SK-N-SH (cell line): ENCODE measurements around the gene HPCAL1. TPM values are rescaled to one million over a fixed set of nuclear protein-coding genes. Genes with fewer than 3 reads are reported as not detected.

Experiments
- CTCF ChIA-PET: fragments of 300-600, 350-600 bp; formaldehyde crosslinking; extraction: SDS; loops from one replicate; lab custom pipeline; 2021; lab: Yijun Ruan, JAX
- POLR2A ChIA-PET: fragments of 350-600 bp; sonication (Branson Sonifier 250); formaldehyde crosslinking; extraction: SDS; loops from one replicate; lab custom pipeline; 2020; ENCODE audit warnings: antibody characterized with exemption, inconsistent platforms; lab: Yijun Ruan, JAX
- DNase-seq: peaks from one replicate; pipeline ENCODE4 v3.0.0; 2012
- H2AFZ ChIP-seq: fragments of 200-600 bp; sonication (generic); 2 replicates; pipeline ENCODE4 v1.8.1; 2016; ENCODE audit warnings: antibody characterized with exemption, mild to moderate bottlenecking, low read depth
- H3F3A ChIP-seq: fragments of 200-600 bp; sonication (generic); replicated peaks from 2 replicates; pipeline ENCODE3; 2016; ENCODE audit warnings: antibody characterized with exemption, mild to moderate bottlenecking; ENCODE audit not compliant: insufficient read depth
- H3K27ac ChIP-seq, 2 experiments: fragments of 200-500 bp in 1 of 2; fragments of 200-600 bp in 1 of 2; sonication (Bioruptor generic) in 1 of 2; sonication (generic), shearing (Covaris generic) in 1 of 2; 2 replicates each; pipeline versions ENCODE4 v1.5.1 to v1.6.1; 2014 to 2016; ENCODE audit warnings: low read depth in 2 of 2, inconsistent platforms in 1 of 2, low read length in 1 of 2, mild to moderate bottlenecking in 1 of 2, mixed read lengths in 1 of 2
- H3K27me3 ChIP-seq: fragments of 200-600 bp; sonication (generic), shearing (Covaris generic); 2 replicates; pipeline ENCODE4 v1.6.1; 2016; ENCODE audit warnings: mixed run types; ENCODE audit not compliant: insufficient read depth
- H3K36me3 ChIP-seq, 2 experiments: fragments of 200-500 bp in 1 of 2; fragments of 200-600 bp in 1 of 2; sonication (Bioruptor generic) in 1 of 2; sonication (generic) in 1 of 2; replicated peaks in 1 of 2; 2 replicates each; pipeline versions ENCODE3 to v1.5.1; 2014 to 2016; ENCODE audit warnings: low read length in 1 of 2, mild to moderate bottlenecking in 1 of 2; ENCODE audit not compliant: insufficient read depth in 2 of 2, control insufficient read depth in 1 of 2
- H3K4me1 ChIP-seq, 2 experiments: fragments of 200-500 bp in 1 of 2; fragments of 200-600 bp in 1 of 2; sonication (Bioruptor generic) in 1 of 2; sonication (generic), shearing (Covaris generic) in 1 of 2; 2 replicates each; pipeline versions ENCODE4 v1.5.1 to v1.6.1; 2014 to 2016; ENCODE audit warnings: low read depth in 1 of 2, low read length in 1 of 2, mixed run types in 1 of 2; ENCODE audit not compliant: insufficient read depth in 2 of 2, control insufficient read depth in 1 of 2
- H3K4me2 ChIP-seq: fragments of 200-600 bp; sonication (generic), shearing (Covaris generic); 2 replicates; pipeline ENCODE4 v1.6.1; 2017; ENCODE audit warnings: mixed run types
- H3K4me3 ChIP-seq, 2 experiments: fragments of 200-500 bp in 1 of 2; fragments of 200-600 bp in 1 of 2; sonication (Bioruptor generic) in 1 of 2; sonication (generic), shearing (Covaris generic) in 1 of 2; 2 replicates each; pipeline versions ENCODE4 v1.5.1 to v1.8.1; 2014 to 2016; ENCODE audit warnings: low read depth in 2 of 2, inconsistent platforms in 1 of 2, low read length in 1 of 2, mild to moderate bottlenecking in 1 of 2, mixed read lengths in 1 of 2, moderate library complexity in 1 of 2
- H3K79me2 ChIP-seq: fragments of 200-600 bp; sonication (generic); 2 replicates; pipeline ENCODE4 v1.8.1; 2017; ENCODE audit warnings: mild to moderate bottlenecking; ENCODE audit not compliant: insufficient read depth
- H3K9ac ChIP-seq: fragments of 200-600 bp; sonication (generic); 2 replicates; pipeline ENCODE4 v1.6.1; 2017; ENCODE audit warnings: mixed run types
- H3K9me2 ChIP-seq: fragments of 200-600 bp; sonication (generic); 2 replicates; pipeline ENCODE4 v1.6.1; 2017; ENCODE audit warnings: mixed run types
- H3K9me3 ChIP-seq: fragments of 200-600 bp; sonication (generic); 2 replicates; pipeline ENCODE4 v1.6.1; 2017; ENCODE audit warnings: mixed run types, mild to moderate bottlenecking, moderate library complexity
- H4K20me1 ChIP-seq: fragments of 200-600 bp; sonication (generic); 2 replicates; pipeline ENCODE4 v1.6.1; 2017; ENCODE audit warnings: mild to moderate bottlenecking, mixed run types; ENCODE audit not compliant: insufficient read depth
- CTCF ChIP-seq: fragments of 200-600 bp; sonication (generic); IDR thresholded peaks from 2 replicates; pipeline ENCODE4 v1.6.1; 2017; ENCODE audit warnings: antibody characterized with exemption, mild to moderate bottlenecking, moderate library complexity
- EP300 ChIP-seq, 2 experiments: IDR thresholded peaks; 2 replicates each; pipeline versions ENCODE4 v1.4.0 to v1.6.1; 2012; ENCODE audit warnings: borderline replicate concordance in 1 of 2, low read depth in 1 of 2, low read length in 1 of 2
- FOSL2 ChIP-seq: IDR thresholded peaks from 2 replicates; pipeline ENCODE4 v1.4.0; 2012; ENCODE audit warnings: low read depth, mild to moderate bottlenecking, moderate library complexity, borderline replicate concordance
- FOXJ3 ChIP-seq: sonication (generic); formaldehyde crosslinking; IDR thresholded peaks from 2 replicates; pipeline ENCODE4 v1.5.1; 2020; ENCODE audit warnings: mild to moderate bottlenecking, missing genetic modification reagents
- FOXM1 ChIP-seq: IDR thresholded peaks from 2 replicates; pipeline ENCODE4 v1.4.0; 2012; ENCODE audit warnings: low read depth, mild to moderate bottlenecking
- GABPA ChIP-seq: IDR thresholded peaks from 2 replicates; pipeline ENCODE4 v1.4.0; 2012; ENCODE audit warnings: low read depth, mild to moderate bottlenecking
- IRF3 ChIP-seq: fragments of 150-350 bp; IDR thresholded peaks from 2 replicates; pipeline ENCODE4 v1.6.1; 2016; ENCODE audit warnings: mild to moderate bottlenecking, low read depth, low read length
- NRF1 ChIP-seq: IDR thresholded peaks from 2 replicates; pipeline ENCODE4 v1.6.1; 2012; ENCODE audit warnings: low read depth, mild to moderate bottlenecking, low read length
- POLR2AphosphoS5 ChIP-seq: IDR thresholded peaks from 2 replicates; pipeline ENCODE4 v1.6.1; 2012; ENCODE audit warnings: low read depth, low read length
- SMC3 ChIP-seq: IDR thresholded peaks from 2 replicates; pipeline ENCODE4 v1.6.1; 2012; ENCODE audit warnings: low read depth, low read length, improper control_type of control experiment
- TAF1 ChIP-seq: IDR thresholded peaks from 2 replicates; pipeline ENCODE4 v1.6.1; 2012; ENCODE audit warnings: low read depth, mild to moderate bottlenecking, low read length, moderate library complexity, borderline replicate concordance
- USF2 ChIP-seq: fragments of 150-350 bp; IDR thresholded peaks from 2 replicates; pipeline ENCODE4 v1.6.1; 2017; ENCODE audit warnings: antibody characterized with exemption, low read length, low read depth, borderline replicate concordance
- ZBTB33 ChIP-seq: IDR thresholded peaks from 2 replicates; pipeline ENCODE4 v1.4.0; 2012; ENCODE audit warnings: low read depth, borderline replicate concordance
- WGBS: methylation state at CpG from one replicate; pipeline ENCODE4 v1.1.6; 2017; ENCODE audit warnings: low lambda C conversion rate; 5-methylcytosine and 5-hydroxymethylcytosine counted together
- polyA plus RNA-seq, 3 experiments: library from polyadenylated mRNA; depleted of rRNA; stranded (reverse); fragments of >200 nt; gene quantifications; 2 replicates each; pipeline ENCODE4 v1.2.3, GENCODE V29; 2012

The HPCAL1 gene
- polyA plus RNA-seq, 1 of the 3 experiments (the other 2 are of a cell fraction) = 77.0 TPM

- peaks cover 6% of the 10 kb centered on the region for H3F3A ChIP-seq
- ChIA-PET POLR2A (interaction anchor here (1.9 kb wide), 1 partner anchor 10 kb away, joined by 5 read pairs; no protein-coding TSS in a partner anchor), CTCF (interaction anchor here (0.8 to 11.6 kb wide), 13 partner anchors 21 to 210 kb away, joined by 3 to 167 read pairs (median 4); no protein-coding TSS in a partner anchor)
- H3K9ac ChIP-seq = no peak overlapping the region
- H4K20me1 ChIP-seq = peaks cover 38% of the 10 kb centered on the region
- no peaks in the 10 kb centered on the region for H3K27me3 ChIP-seq
- H3K9me2 ChIP-seq = no peaks in the 10 kb centered on the region
- WGBS = 92% methylated on average over 7 of the region's 7 CpGs
- no peak overlapping the region for H2AFZ ChIP-seq
- no peak overlapping the region for H3K4me2 ChIP-seq
- no peak overlapping the region for H3K27ac ChIP-seq
- no peak for DNase-seq
- H3K79me2 ChIP-seq = peaks cover 42% of the 10 kb centered on the region
- H3K4me1 ChIP-seq = peaks cover 0 to 52% of the 10 kb centered on the region in 2 experiments; a peak in 2 of 4 replicates
- no peaks in the 10 kb centered on the region for H3K9me3 ChIP-seq
- no peak overlapping the region for H3K4me3 ChIP-seq
- TF ChIP-seq CTCF (no peak), EP300 (IDR thresholded peaks at IDR 0.05; ENCODE audit: borderline replicate concordance in 1 of 2, low read depth in 1 of 2, low read length in 1 of 2) (no peak), NRF1 (no peak), USF2 (no peak), FOSL2 (no peak), TAF1 (no peak), ZBTB33 (no peak), FOXM1 (no peak), SMC3 (no peak)
- TF ChIP-seq, all 33 proteins: peak for 0
- H3K36me3 ChIP-seq = no peaks in the 10 kb centered on the region
Observed at GRCh38 chr2:10307561-10308156, 5.0 kb downstream of the HPCAL1 start.

GRCh38 chr2:10308866-10309265, 6.2 kb downstream of the HPCAL1 start:
- Histone ChIP-seq H3K9me2 (no peaks in the 10 kb centered on the region), H3K4me3 (no peak overlapping the region), H3K79me2 (peaks cover 40% of the 10 kb centered on the region), H3K4me2 (no peak overlapping the region), H2AFZ (no peak overlapping the region), H3K4me1 (peaks cover 0 to 49% of the 10 kb centered on the region in 2 experiments; a peak in 2 of 4 replicates), H3K27ac (no peak overlapping the region), H3K36me3 (no peaks in the 10 kb centered on the region), H3K27me3 (no peaks in the 10 kb centered on the region), H3K9me3 (no peaks in the 10 kb centered on the region), H4K20me1 (peaks cover 38% of the 10 kb centered on the region), H3F3A (peaks cover 6% of the 10 kb centered on the region), H3K9ac (no peak overlapping the region)
- ChIA-PET POLR2A (interaction anchor here (1.2 kb wide), 1 partner anchor 22 kb away, joined by 3 read pairs; no protein-coding TSS in a partner anchor), CTCF (interaction anchor here (0.8 to 11.6 kb wide), 15 partner anchors 9 to 211 kb away, joined by 3 to 167 read pairs (median 4); no protein-coding TSS in a partner anchor)
- no peak for DNase-seq
- 87% methylated on average over 2 of the region's 2 CpGs for WGBS
- TF ChIP-seq FOXM1 (no peak), POLR2AphosphoS5 (no peak), IRF3 (no peak), TAF1 (no peak), ZBTB33 (no peak), EP300 (IDR thresholded peaks at IDR 0.05; ENCODE audit: borderline replicate concordance in 1 of 2, low read depth in 1 of 2, low read length in 1 of 2) (no peak), CTCF (no peak), FOXJ3 (CRISPR knock-in tag) (no peak), GABPA (no peak)
